Epithelial cell of proximal tubule (primary cell): ENCODE measurements around the gene ARHGEF26. TPM values are rescaled to one million over a fixed set of nuclear protein-coding genes. Genes with fewer than 3 reads are reported as not detected.

ENCODE experiments used
- DNase-seq: peaks from one replicate; pipeline ENCODE4 v3.0.0-alpha.2; 2011; ENCODE audit warnings: low read depth
- H3K4me3 ChIP-seq: 2 replicates; pipeline ENCODE4 v1.5.1; 2011; ENCODE audit warnings: low read depth, mild to moderate bottlenecking, low read length
- CTCF ChIP-seq: conservative IDR thresholded peaks from 2 replicates; pipeline ENCODE4 v1.5.1; 2012; ENCODE audit warnings: low read depth, mild to moderate bottlenecking, low read length
- total RNA-seq: library from RNA; depleted of rRNA; stranded (reverse); fragments of >200 nt; gene quantifications from 2 replicates; pipeline ENCODE4 v1.2.3, GENCODE V29; 2015

The ARHGEF26 gene
- total RNA-seq, 1 donor from 2014 or later = 2.9 TPM

- no peak for DNase-seq
- H3K4me3 ChIP-seq = no peak overlapping the region
- TF ChIP-seq CTCF = no peak
Measured at GRCh38 chr3:154229217-154229590, 108.0 kb downstream of the ARHGEF26 start.

GRCh38 chr3:154235330-154235729, 114.1 kb downstream of the ARHGEF26 start:
- no peak for DNase-seq
- TF ChIP-seq CTCF = no peak
- H3K4me3 ChIP-seq = no peak overlapping the region

- H3K4me3 ChIP-seq = no peak overlapping the region
- TF ChIP-seq CTCF = no peak
- DNase-seq = no peak
Measured at GRCh38 chr3:154236331-154236730, 115.1 kb downstream of the ARHGEF26 start.

GRCh38 chr3:154240235-154240634, 119.0 kb downstream of the ARHGEF26 start:
- H3K4me3 ChIP-seq = no peak overlapping the region
- TF ChIP-seq CTCF = no peak
- no peak for DNase-seq

GRCh38 chr3:154241496-154241895, 120.3 kb downstream of the ARHGEF26 start:
- no peak for DNase-seq
- no peak for TF ChIP-seq CTCF
- no peak overlapping the region for H3K4me3 ChIP-seq

GRCh38 chr3:154242766-154243165, 121.6 kb downstream of the ARHGEF26 start:
- no peak for DNase-seq
- no peak overlapping the region for H3K4me3 ChIP-seq
- no peak for TF ChIP-seq CTCF

- no peak overlapping the region for H3K4me3 ChIP-seq
- no peak for TF ChIP-seq CTCF
- DNase-seq = no peak
Measured at GRCh38 chr3:154243353-154243752, 122.2 kb downstream of the ARHGEF26 start.
